NCI-H446 treated with DMSO at 0.1 percent for 48 hours (cell line): ENCODE results near the gene FCSK.
"Not testable (repeated sequence)": the region's sequence is repeated elsewhere in the genome, so short reads cannot be mapped to it uniquely, and the experiment has no call there.

Experiments
- DNase-seq: peaks from one replicate; lab custom pipeline; 2025; lab: John Stamatoyannopoulos, UW

FCSK gene

DNA sequence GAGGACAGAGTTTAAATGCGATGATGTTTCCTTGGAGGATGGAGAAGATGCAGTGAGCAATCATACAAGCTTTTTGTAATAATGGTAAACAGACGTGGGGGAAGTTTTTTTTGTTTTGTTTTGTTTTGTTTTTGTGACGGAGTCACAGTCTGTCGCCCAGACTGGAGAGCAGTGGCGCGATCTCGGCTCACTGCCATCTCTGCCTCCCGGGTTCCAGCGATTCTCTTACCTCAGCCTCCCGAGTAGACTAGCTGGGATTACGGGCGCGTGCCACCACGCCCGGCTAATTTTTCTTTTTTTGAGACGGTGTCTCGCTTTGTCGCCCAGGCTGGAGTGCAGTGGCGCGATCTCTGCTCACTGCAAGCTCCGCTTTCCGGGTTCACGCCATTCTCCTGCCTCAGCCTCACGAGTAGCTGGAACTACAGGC lies 70.0 kb downstream of the FCSK start:
- DNase-seq, result not testable (repeated sequence)

GRCh38 chr16:70526403-70526802 lies 72.0 kb downstream of the FCSK start:
- DNase-seq, result no peak

DNA sequence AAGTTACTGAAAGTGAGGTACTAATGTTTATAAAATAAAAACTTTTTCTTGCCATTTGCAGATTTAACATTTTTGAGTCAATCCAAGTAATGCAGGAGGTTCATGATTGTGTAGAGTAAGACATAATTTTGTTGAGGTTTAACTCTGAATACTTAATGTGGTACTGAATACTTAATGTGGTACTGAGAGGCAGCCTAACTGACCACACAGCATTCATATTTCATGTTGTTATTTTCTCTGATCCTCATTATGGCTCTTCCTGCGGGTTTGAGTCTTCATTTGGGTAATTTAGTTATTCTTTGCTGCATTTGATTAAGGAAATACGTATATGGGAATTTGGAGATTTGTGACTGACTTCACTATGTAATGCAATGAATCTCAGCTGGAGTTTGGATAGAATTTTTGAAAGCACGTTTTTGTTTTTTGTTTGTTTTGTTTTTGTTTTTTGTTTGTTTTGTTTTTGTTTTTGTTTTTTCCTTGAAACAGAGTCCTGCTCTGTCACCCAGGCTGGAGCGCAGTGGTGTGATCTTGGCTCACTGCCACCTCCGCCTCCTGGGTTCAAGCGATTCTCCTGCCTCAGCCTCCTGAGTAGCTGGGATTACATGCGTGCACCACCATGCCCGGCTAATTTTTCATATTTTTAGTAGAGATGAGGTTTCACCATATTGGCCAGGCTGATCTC lies 73.1 kb downstream of the FCSK start:
- no peak for DNase-seq

- peak; percentile 16 for DNase-seq
These were observed 74.8 kb downstream of the FCSK start for GRCh38 chr16:70529051-70529777.
